Breast epithelium (tissue), 3 donors: ENCODE results near the gene SLC41A3. TPM values are rescaled to one million over a fixed set of nuclear protein-coding genes. Genes with fewer than 3 reads are reported as not detected.

Experiments
- total RNA-seq, 3 donors: library from RNA; depleted of rRNA; stranded (reverse); fragments of >200 nt; gene quantifications; one replicate each; pipeline ENCODE4 v1.1.0, GENCODE V29; 2016

SLC41A3 gene
- total RNA-seq, 3 donors from 2014 or later, result 42.6 to 53.7 (median 50.1) TPM

Other genes with a start within 250 kb of the SLC41A3 start
- 10 to 100 TPM in 1 of 3 donors, 1 to 10 TPM in 1, not detected in 1; 3.3 to 17.7 TPM for gene ROPN1B, start 114.9 kb downstream of the SLC41A3 start, total RNA-seq
- gene ALDH1L1, start 96.5 kb upstream of the SLC41A3 start, total RNA-seq, result 10 to 100 TPM; 10.8 to 88.3 (median 29.0) TPM